ENCODE measurements around the gene MTCH2.

Gene MTCH2

DNA sequence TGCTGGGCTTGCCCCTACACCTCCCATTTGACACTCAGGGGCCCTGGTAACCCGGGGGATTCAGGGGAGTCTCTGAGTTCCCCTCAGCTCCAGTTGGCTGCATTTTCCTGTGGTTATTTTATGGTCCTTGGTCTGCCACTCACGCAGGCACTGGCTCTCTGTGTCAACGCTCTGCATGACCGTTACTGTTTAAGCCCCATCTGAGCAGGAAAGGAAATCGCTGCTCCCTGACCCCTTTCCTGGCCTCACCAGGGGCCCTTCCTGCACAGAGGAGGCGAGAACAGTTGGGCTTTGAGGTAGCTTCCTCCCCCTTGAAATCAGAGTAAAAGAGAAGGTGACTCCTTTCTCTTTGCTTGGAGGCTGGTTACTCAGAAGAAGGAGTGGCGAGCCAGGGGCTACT, 50.6 kb downstream of the MTCH2 start:
- Histone ChIP-seq H3K4me2 (ENCODE audit: insufficient read depth, low read length, poor library complexity, severe bottlenecking) (no peak overlapping the region), H2BK12ac (ENCODE audit: low read length) (no peak overlapping the region), H2BK15ac (ENCODE audit: low read length) (no peak overlapping the region), H3K14ac (ENCODE audit: low read length) (no peak overlapping the region), H3K18ac (ENCODE audit: low read length) (no peak overlapping the region), H3K36me3 (replicated peaks in 1 of 2; ENCODE audit: control insufficient read depth in 2 of 2, insufficient read depth in 2 of 2, low read length in 2 of 2) (no peaks in the 10 kb centered on the region), H2AFZ (ENCODE audit: low read length) (peak overlapping the region; percentile 81), H3K4me1 (ENCODE audit: control insufficient read depth in 2 of 2, insufficient read depth in 1 of 2, low read depth in 1 of 2, low read length in 2 of 2) (peaks cover 11 to 26% of the 10 kb centered on the region in 2 donors), H2AK5ac (ENCODE audit: low read depth, low read length) (no peak overlapping the region), H4K91ac (ENCODE audit: low read depth, low read length, poor library complexity) (no peak overlapping the region), H2BK5ac (ENCODE audit: low read length) (no peak overlapping the region), H3K9ac (ENCODE audit: low read depth, low read length, poor library complexity) (no peak overlapping the region), H3K4me3 (ENCODE audit: low read length in 2 of 2) (no peak overlapping the region), H4K8ac (ENCODE audit: low read depth, low read length) (no peak overlapping the region), H3K4ac (ENCODE audit: low read length) (no peak overlapping the region), H2BK120ac (ENCODE audit: low read depth, low read length) (no peak overlapping the region), H3K9me3 (replicated peaks in 1 of 2; ENCODE audit: control insufficient read depth in 2 of 2, insufficient read depth in 1 of 2, low read depth in 1 of 2, low read length in 2 of 2) (no peaks in the 10 kb centered on the region), H3K27ac (replicated peaks; ENCODE audit: low read length) (no peak overlapping the region), H3K23ac (ENCODE audit: low read depth, low read length, poor library complexity) (no peak overlapping the region), H3K27me3 (ENCODE audit: control insufficient read depth in 3 of 3, insufficient read depth in 3 of 3, low read depth in 1 of 3, low read length in 3 of 3) (peaks cover 0 to 21% (median 3%) of the 10 kb centered on the region in 3 experiments), H3K79me1 (ENCODE audit: low read depth, low read length) (peaks cover 2% of the 10 kb centered on the region)
- WGBS, 2 donors (ENCODE audit: extremely low coverage in 2 of 2, insufficient read length in 2 of 2, insufficient replicate concordance in 1 of 2) = no CpG with 5 or more reads among the region's 7 CpGs
- no peak for DNase-seq (ENCODE audit: low spot score)

- H3K27ac ChIP-seq (replicated peaks; ENCODE audit: low read length) = no peak overlapping the region
- peaks cover 11 to 26% of the 10 kb centered on the region in 2 donors for H3K4me1 ChIP-seq (ENCODE audit: control insufficient read depth in 2 of 2, insufficient read depth in 1 of 2, low read depth in 1 of 2, low read length in 2 of 2)
- H3K79me1 ChIP-seq (ENCODE audit: low read depth, low read length) = peaks cover 4% of the 10 kb centered on the region
- H3K4me2 ChIP-seq (ENCODE audit: insufficient read depth, low read length, poor library complexity, severe bottlenecking) = no peak overlapping the region
- H4K91ac ChIP-seq (ENCODE audit: low read depth, low read length, poor library complexity) = no peak overlapping the region
- no peak for DNase-seq (ENCODE audit: low spot score)
- peak overlapping the region; percentile 57 for H3K9ac ChIP-seq (ENCODE audit: low read depth, low read length, poor library complexity)
- no peak overlapping the region for H2BK15ac ChIP-seq (ENCODE audit: low read length)
- H3K18ac ChIP-seq (ENCODE audit: low read length) = no peak overlapping the region
- no peak overlapping the region for H2BK5ac ChIP-seq (ENCODE audit: low read length)
- no peak overlapping the region for H2BK120ac ChIP-seq (ENCODE audit: low read depth, low read length)
- peaks cover 0 to 19% (median 3%) of the 10 kb centered on the region in 3 experiments for H3K27me3 ChIP-seq (ENCODE audit: control insufficient read depth in 3 of 3, insufficient read depth in 3 of 3, low read depth in 1 of 3, low read length in 3 of 3)
- H3K14ac ChIP-seq (ENCODE audit: low read length) = no peak overlapping the region
- no peak overlapping the region for H3K23ac ChIP-seq (ENCODE audit: low read depth, low read length, poor library complexity)
- H3K36me3 ChIP-seq (replicated peaks in 1 of 2; ENCODE audit: control insufficient read depth in 2 of 2, insufficient read depth in 2 of 2, low read length in 2 of 2) = peaks cover 0 to 2% of the 10 kb centered on the region in 2 donors
- no peak overlapping the region for H2BK12ac ChIP-seq (ENCODE audit: low read length)
- no peak overlapping the region for H3K4ac ChIP-seq (ENCODE audit: low read length)
- no peak overlapping the region for H2AFZ ChIP-seq (ENCODE audit: low read length)
- no peak overlapping the region for H3K4me3 ChIP-seq (ENCODE audit: low read length in 2 of 2)
- WGBS, 2 donors (ENCODE audit: extremely low coverage in 2 of 2, insufficient read length in 2 of 2, insufficient replicate concordance in 1 of 2) = no CpG with 5 or more reads among the region's 122 CpGs
- no peak overlapping the region for H4K8ac ChIP-seq (ENCODE audit: low read depth, low read length)
- no peaks in the 10 kb centered on the region for H3K9me3 ChIP-seq (replicated peaks in 1 of 2; ENCODE audit: control insufficient read depth in 2 of 2, insufficient read depth in 1 of 2, low read depth in 1 of 2, low read length in 2 of 2)
- H2AK5ac ChIP-seq (ENCODE audit: low read depth, low read length) = no peak overlapping the region
Measured at GRCh38 chr11:47589977-47590861, 52.1 kb downstream of the MTCH2 start.

DNA sequence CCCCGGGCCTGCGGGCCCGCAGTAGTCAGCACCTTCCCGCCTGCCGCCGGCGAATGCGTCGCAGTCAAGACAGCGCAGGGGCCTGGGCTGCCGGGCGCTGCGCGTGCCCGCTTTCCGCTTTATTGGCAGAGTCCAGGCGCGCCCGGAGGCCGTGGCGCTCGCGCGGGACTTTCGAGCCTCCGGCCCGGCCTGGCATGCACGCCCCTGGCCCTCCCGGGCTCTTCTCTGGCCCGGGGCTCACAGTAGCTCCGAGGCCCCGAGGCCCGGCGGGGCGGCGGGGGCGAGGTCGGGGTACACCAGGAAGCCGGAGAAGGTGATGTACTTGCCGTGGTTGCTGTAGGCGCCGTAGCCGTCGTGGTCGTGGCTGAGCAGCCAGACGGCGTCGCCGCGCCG, 52.8 kb downstream of the MTCH2 start:
- H3K79me1 ChIP-seq (ENCODE audit: low read depth, low read length) = peaks cover 4% of the 10 kb centered on the region
- no peak overlapping the region for H2BK15ac ChIP-seq (ENCODE audit: low read length)
- H3K4ac ChIP-seq (ENCODE audit: low read length) = no peak overlapping the region
- H2BK12ac ChIP-seq (ENCODE audit: low read length) = no peak overlapping the region
- H2BK5ac ChIP-seq (ENCODE audit: low read length) = no peak overlapping the region
- no peak overlapping the region for H3K9ac ChIP-seq (ENCODE audit: low read depth, low read length, poor library complexity)
- H3K4me2 ChIP-seq (ENCODE audit: insufficient read depth, low read length, poor library complexity, severe bottlenecking) = no peak overlapping the region
- no peak overlapping the region for H2AK5ac ChIP-seq (ENCODE audit: low read depth, low read length)
- H3K27ac ChIP-seq (replicated peaks; ENCODE audit: low read length) = no peak overlapping the region
- peaks cover 0 to 8% of the 10 kb centered on the region in 2 donors for H3K36me3 ChIP-seq (replicated peaks in 1 of 2; ENCODE audit: control insufficient read depth in 2 of 2, insufficient read depth in 2 of 2, low read length in 2 of 2)
- WGBS, 2 donors (ENCODE audit: extremely low coverage in 2 of 2, insufficient read length in 2 of 2, insufficient replicate concordance in 1 of 2) = no CpG with 5 or more reads among the region's 51 CpGs
- peaks cover 9 to 24% of the 10 kb centered on the region in 2 donors for H3K4me1 ChIP-seq (ENCODE audit: control insufficient read depth in 2 of 2, insufficient read depth in 1 of 2, low read depth in 1 of 2, low read length in 2 of 2)
- H3K4me3 ChIP-seq (ENCODE audit: low read length in 2 of 2) = no peak overlapping the region
- H4K8ac ChIP-seq (ENCODE audit: low read depth, low read length) = no peak overlapping the region
- H2AFZ ChIP-seq (ENCODE audit: low read length) = no peak overlapping the region
- DNase-seq (ENCODE audit: low spot score) = no peak
- H4K91ac ChIP-seq (ENCODE audit: low read depth, low read length, poor library complexity) = no peak overlapping the region
- peak overlapping the region; percentile 17 for H3K18ac ChIP-seq (ENCODE audit: low read length)
- no peak overlapping the region for H3K23ac ChIP-seq (ENCODE audit: low read depth, low read length, poor library complexity)
- H3K9me3 ChIP-seq (replicated peaks in 1 of 2; ENCODE audit: control insufficient read depth in 2 of 2, insufficient read depth in 1 of 2, low read depth in 1 of 2, low read length in 2 of 2) = no peaks in the 10 kb centered on the region
- H3K27me3 ChIP-seq (ENCODE audit: control insufficient read depth in 3 of 3, insufficient read depth in 3 of 3, low read depth in 1 of 3, low read length in 3 of 3) = peaks cover 0 to 18% (median 3%) of the 10 kb centered on the region in 3 experiments
- no peak overlapping the region for H3K14ac ChIP-seq (ENCODE audit: low read length)
- no peak overlapping the region for H2BK120ac ChIP-seq (ENCODE audit: low read depth, low read length)

DNA sequence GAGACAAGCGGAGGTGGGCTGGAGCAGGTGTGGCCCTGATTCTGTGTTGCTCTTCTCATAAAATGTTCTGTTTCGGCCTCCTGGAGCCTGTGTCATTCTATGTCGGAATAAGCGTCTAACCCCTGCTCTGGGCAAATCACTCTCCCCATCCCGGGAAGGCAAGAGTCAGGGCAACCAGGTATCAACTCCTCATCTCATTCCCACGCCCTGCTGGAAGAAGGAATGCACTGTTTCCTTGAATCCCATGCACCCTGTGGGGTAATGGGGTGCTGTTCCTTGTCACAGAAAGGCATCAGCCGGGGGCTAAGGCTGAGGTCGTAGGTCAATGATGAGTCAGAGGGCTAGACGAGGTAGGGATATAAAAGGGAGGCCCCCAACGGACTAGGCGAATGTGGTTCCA, 53.2 kb downstream of the MTCH2 start:
- no CpG with 5 or more reads among the region's 11 CpGs for WGBS, 2 donors (ENCODE audit: extremely low coverage in 2 of 2, insufficient read length in 2 of 2, insufficient replicate concordance in 1 of 2)

More for the DNA sequence above, 53.2 kb downstream of the MTCH2 start:
- H4K8ac ChIP-seq (ENCODE audit: low read depth, low read length) = no peak overlapping the region
- H3K4me3 ChIP-seq (ENCODE audit: low read length in 2 of 2) = no peak overlapping the region
- H3K79me1 ChIP-seq (ENCODE audit: low read depth, low read length) = peaks cover 4% of the 10 kb centered on the region
- H3K27ac ChIP-seq (replicated peaks; ENCODE audit: low read length) = no peak overlapping the region
- H3K9ac ChIP-seq (ENCODE audit: low read depth, low read length, poor library complexity) = peak overlapping the region; percentile 44
- no peak overlapping the region for H4K91ac ChIP-seq (ENCODE audit: low read depth, low read length, poor library complexity)
- peaks cover 0 to 16% (median 3%) of the 10 kb centered on the region in 3 experiments for H3K27me3 ChIP-seq (ENCODE audit: control insufficient read depth in 3 of 3, insufficient read depth in 3 of 3, low read depth in 1 of 3, low read length in 3 of 3)
- H3K9me3 ChIP-seq (replicated peaks in 1 of 2; ENCODE audit: control insufficient read depth in 2 of 2, insufficient read depth in 1 of 2, low read depth in 1 of 2, low read length in 2 of 2) = no peaks in the 10 kb centered on the region
- DNase-seq (ENCODE audit: low spot score) = no peak
- peaks cover 3 to 12% of the 10 kb centered on the region in 2 donors for H3K36me3 ChIP-seq (replicated peaks in 1 of 2; ENCODE audit: control insufficient read depth in 2 of 2, insufficient read depth in 2 of 2, low read length in 2 of 2)
- H3K14ac ChIP-seq (ENCODE audit: low read length) = no peak overlapping the region
- no peak overlapping the region for H3K4ac ChIP-seq (ENCODE audit: low read length)
- no peak overlapping the region for H2AFZ ChIP-seq (ENCODE audit: low read length)
- no peak overlapping the region for H2BK15ac ChIP-seq (ENCODE audit: low read length)
- no peak overlapping the region for H2BK12ac ChIP-seq (ENCODE audit: low read length)
- H2BK5ac ChIP-seq (ENCODE audit: low read length) = no peak overlapping the region
- H2AK5ac ChIP-seq (ENCODE audit: low read depth, low read length) = no peak overlapping the region
- no peak overlapping the region for H2BK120ac ChIP-seq (ENCODE audit: low read depth, low read length)
- no peak overlapping the region for H3K23ac ChIP-seq (ENCODE audit: low read depth, low read length, poor library complexity)
- peaks cover 7 to 21% of the 10 kb centered on the region in 2 donors for H3K4me1 ChIP-seq (ENCODE audit: control insufficient read depth in 2 of 2, insufficient read depth in 1 of 2, low read depth in 1 of 2, low read length in 2 of 2)
- no peak overlapping the region for H3K18ac ChIP-seq (ENCODE audit: low read length)
- H3K4me2 ChIP-seq (ENCODE audit: insufficient read depth, low read length, poor library complexity, severe bottlenecking) = no peak overlapping the region
